Astrocyte (in vitro differentiated cells and primary cell): Measurements from ENCODE around the gene BUD13.

Experiments
- CTCF ChIP-seq: IDR thresholded peaks from 2 replicates; pipeline ENCODE4 v1.5.1; 2011; ENCODE audit warnings: low read depth, mild to moderate bottlenecking, inconsistent platforms, low read length, moderate library complexity; ENCODE audit not compliant: insufficient read depth
- EZH2 ChIP-seq: IDR thresholded peaks from 2 replicates; pipeline ENCODE4 v1.6.1; 2012; ENCODE audit warnings: mild to moderate bottlenecking, low read length, inconsistent platforms; ENCODE audit not compliant: insufficient read depth

DNA sequence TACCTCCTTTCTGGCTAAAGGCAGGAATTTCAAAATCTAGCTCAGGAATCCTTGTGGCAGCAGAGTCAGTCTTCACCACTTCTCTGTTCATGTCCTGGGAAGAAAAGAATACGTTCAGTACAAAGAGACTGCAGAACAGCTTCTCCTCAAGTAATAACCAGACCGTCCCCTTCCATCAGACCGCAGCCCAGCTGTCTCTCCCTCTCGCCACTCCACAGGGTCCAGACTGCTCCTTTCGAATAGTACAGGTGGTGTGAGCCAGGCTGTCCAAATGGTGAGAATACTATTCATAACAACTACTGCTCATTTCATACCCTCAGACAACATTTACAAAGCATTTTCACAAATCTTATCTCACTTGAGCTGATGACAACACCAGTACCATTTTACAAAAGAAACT lies 14.2 kb upstream of the BUD13 start:
- no peak for TF ChIP-seq CTCF
- TF ChIP-seq EZH2: no peak
